NCI-H187 (cell line): Measurements from ENCODE around the gene SLC31A2.

Source experiments
- DNase-seq, 2 experiments: peaks; one replicate each; lab custom pipeline; 2025; lab: John Stamatoyannopoulos, UW

SLC31A2 gene

DNA sequence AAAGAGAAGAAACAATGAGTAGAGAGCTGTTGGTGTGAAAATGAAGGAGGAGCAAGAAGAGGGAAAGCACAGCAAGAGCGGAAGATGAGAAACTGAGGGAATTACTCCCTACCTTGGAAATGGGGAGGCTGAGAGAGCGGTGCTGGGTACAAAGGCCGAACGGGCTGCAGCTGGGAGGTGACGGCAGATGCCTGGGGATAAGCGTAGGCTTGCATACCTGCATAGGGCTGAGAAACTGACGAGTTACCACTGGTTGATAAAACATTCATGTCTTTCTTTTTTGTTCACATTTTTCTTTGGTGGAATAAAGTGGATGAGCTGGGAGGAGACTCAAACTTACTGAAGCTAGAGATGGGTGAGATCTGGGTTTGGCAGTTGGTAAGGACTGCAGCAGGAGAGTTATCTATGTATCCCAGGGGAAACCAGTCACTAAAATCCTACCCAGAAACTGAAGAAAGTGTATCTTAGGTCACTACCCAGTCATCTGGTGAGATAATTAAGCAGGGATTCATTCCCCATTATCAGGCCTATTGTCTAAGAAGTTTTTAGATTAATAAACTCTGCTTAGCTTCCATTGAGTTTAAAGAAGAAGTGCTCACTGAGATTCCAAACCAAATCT is 35.4 kb downstream of the SLC31A2 start:
- DNase-seq: no peak

DNA sequence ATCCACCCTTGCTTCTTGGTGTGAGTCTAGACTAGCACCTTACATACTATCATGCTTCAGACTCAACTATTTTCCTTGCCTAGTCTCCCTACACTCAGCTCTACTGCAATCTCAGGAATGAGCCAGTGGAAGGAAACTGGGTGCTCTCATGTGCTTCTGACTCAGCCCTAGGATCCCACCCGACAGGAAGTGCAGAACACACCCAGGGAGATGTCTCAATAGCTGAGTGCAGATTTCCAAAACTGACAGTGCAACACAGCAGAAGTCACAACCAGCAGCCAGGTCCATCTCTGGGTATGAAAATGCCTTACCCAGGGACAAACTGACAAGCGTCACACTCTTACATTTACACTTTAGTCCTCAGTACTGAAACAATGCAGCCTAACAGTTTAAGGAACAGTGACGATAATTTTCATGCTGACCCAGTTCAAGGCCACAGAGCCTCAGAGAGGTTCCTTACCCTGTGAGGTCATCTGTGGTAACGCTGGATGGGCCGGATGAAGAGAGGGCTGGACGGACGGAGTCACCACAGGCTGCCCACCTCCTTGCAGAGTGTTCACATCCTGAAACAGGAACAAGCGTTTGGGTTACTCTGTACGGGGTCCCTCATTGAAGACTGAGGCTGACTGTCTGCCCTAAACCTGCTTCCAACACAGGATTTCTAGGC is 37.3 kb downstream of the SLC31A2 start:
- DNase-seq: no peak

DNA sequence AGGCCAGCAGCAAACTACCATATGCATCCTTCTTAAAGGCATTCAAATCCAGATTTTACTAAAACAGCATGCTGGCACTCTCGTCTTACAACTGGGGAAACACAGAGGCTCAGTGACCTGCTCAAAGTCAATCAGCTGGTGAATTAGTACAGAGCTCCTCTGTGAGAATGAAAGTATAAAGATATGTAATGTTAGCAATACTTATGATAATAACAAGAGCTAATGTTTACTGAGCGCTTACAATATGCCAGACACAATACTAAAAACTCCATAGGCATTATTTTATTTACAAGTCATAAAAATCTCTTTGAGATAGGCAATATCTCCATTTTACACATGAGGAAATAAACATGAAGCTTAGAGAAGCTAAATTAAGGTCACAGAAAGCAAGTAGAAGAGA is 41.6 kb downstream of the SLC31A2 start:
- no peak for DNase-seq

DNA sequence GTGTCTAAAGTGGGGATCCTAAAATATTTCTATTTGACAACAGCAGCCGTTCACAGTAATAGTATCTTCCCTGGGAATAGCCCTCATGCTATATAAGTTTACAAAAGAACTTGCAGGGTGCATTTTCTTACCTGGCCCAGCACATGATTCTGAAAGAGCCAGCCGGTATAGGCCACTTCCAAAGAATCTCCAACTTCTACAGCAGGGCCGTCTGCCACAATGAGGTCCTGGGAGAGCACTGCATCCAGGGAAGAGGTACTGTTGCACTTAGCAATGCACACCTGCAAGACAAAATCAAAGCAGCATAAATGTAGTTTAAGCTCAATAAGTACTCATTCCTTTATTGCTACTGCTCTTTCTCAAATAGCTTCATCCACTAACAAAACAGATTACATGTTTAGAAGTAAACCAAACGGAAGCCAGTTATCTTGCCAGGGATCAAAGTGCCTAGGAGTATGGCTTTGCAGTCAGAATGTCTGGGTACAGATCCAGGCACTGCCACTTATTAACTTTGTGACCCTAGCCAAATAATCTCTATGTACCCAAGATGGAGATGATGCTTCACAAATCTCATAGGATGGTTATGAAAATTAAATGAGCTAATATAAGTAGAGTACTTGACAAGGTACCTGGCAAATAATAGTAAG is 49.0 kb downstream of the SLC31A2 start:
- no peak for DNase-seq

DNA sequence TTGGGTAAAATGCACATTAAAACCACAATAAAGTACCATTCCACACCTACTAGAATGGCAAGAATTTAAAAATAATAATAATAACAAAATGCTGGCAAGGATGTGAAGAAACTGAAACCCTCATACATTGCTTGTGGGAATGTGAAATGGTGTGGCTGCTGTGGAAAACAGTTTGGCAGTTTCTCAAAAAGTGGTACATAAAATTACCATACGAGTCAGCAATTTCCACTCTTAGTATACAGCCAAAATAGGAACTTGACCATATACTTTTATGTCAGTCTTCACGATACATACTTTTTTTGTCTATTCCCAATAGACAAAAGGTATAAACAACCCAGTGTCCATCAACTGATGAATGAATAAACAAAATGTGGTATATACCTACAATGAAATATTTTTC is 54.6 kb downstream of the SLC31A2 start:
- DNase-seq: no peak

DNA sequence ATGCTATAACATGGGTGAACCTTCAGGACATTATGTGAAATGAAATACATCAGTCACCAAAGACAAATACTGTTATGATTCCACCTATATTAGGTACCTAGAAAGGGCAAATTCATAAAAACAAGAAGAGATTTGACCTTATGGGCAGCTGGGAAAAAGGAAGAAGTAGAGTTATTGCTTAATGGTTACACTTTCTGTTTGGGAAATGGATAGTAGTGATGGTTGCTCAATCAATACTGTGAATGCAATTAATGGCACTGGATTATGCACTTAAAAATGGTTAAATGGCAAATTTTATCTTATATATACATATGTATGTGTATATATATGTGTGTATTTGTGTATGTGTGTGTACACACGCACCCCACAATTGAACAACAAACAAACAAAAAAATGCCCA is 55.1 kb downstream of the SLC31A2 start:
- DNase-seq: no peak

DNA sequence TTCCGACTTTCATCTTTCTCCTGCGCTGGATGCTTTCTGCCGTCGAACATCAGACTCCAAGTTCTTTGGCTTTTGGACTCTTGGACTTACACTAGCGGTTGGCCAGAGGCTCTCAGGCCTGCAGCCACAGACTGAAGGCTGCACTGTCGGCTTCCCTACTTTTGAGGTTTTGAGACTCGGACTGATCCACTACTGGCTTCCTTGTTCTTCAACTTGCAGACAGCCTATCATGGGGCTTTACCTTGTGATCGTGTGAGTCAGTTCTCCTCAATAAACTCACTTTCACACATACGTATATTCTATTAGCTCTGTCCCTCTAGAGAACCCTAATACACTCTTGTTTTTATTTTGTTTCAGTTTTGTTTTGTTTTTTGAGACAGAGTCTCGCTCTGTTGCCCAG is 60.0 kb downstream of the SLC31A2 start:
- no peak for DNase-seq
